Lower lobe of right lung (tissue), 2 donors: Measurements from ENCODE around the gene ASCC1. TPM values are rescaled to one million over a fixed set of nuclear protein-coding genes. Genes with fewer than 3 reads are reported as not detected.
"Not testable (repeated sequence)": the region's sequence is repeated elsewhere in the genome, so short reads cannot be mapped to it uniquely, and the experiment has no call there.

Source experiments
- ATAC-seq, 2 donors: fragments of 200-7000 bp; cut with Tn5 transposase; one replicate each; pipeline ENCODE4 v1.9.1; 2020 to 2022; ENCODE audit warnings: mild to moderate bottlenecking in 2 of 2, moderate library complexity in 2 of 2
- DNase-seq: peaks from one replicate; pipeline ENCODE4 v3.0.0-alpha.2; 2020
- H3K27ac ChIP-seq: fragments of 200-600 bp; one replicate; pipeline ENCODE4 v1.8.0; 2022
- H3K27me3 ChIP-seq: fragments of 200-600 bp; one replicate; pipeline ENCODE4 v1.8.0; 2022; ENCODE audit warnings: low read depth
- H3K36me3 ChIP-seq: fragments of 200-600 bp; one replicate; pipeline ENCODE4 v1.8.0; 2022; ENCODE audit warnings: mild to moderate bottlenecking
- H3K4me1 ChIP-seq: fragments of 200-600 bp; one replicate; pipeline ENCODE4 v1.8.0; 2022
- H3K4me3 ChIP-seq: fragments of 200-600 bp; one replicate; pipeline ENCODE4 v1.8.0; 2022; ENCODE audit warnings: mild to moderate bottlenecking
- H3K9me3 ChIP-seq: fragments of 200-600 bp; one replicate; pipeline ENCODE4 v1.8.0; 2022
- CTCF ChIP-seq: fragments of 200-600 bp; IDR thresholded peaks from one replicate; pipeline ENCODE4 v1.8.0; 2022; ENCODE audit warnings: antibody characterized with exemption, mild to moderate bottlenecking
- intact Hi-C: fragments of 100-400 bp; cut with DNase I; formaldehyde crosslinking; loops from one replicate; pipeline ENCODE4 v1.11.0; 2022
- total RNA-seq: library from RNA; stranded (reverse); fragmentation: NEBNext Ultra II Directional; extraction: Animal tissue kit (Norgen Biotek cat#: 25700); gene quantifications from one replicate; pipeline ENCODE4 v1.2.1, GENCODE V29; 2021
- donor health status: DM: no; HTN: yes; CAD: no; lungs with severe emphysema.

The ASCC1 gene
- total RNA-seq, 1 donor from 2014 or later: 23.9 TPM

GRCh38 chr10:72228318-72228751, 12.3 kb upstream of the ASCC1 start:
- intact Hi-C loops: no loop called here

GRCh38 chr10:72227826-72228225, 11.8 kb upstream of the ASCC1 start:
- no peak for DNase-seq
- ATAC-seq: no peak
- H3K36me3 ChIP-seq: peaks cover 70% of the 10 kb centered on the region
- no peaks in the 10 kb centered on the region for H3K27me3 ChIP-seq
- H3K4me1 ChIP-seq: peaks cover 44% of the 10 kb centered on the region
- TF ChIP-seq CTCF: no peak
- H3K27ac ChIP-seq: peak overlapping the region; percentile 46
- intact Hi-C loops: no loop called here
- no peaks in the 10 kb centered on the region for H3K9me3 ChIP-seq
- no peak overlapping the region for H3K4me3 ChIP-seq

More at GRCh38 chr10:72228318-72228751, 12.3 kb upstream of the ASCC1 start:
- Histone ChIP-seq H3K9me3 (no peaks in the 10 kb centered on the region), H3K27ac (peak overlapping the region; percentile 46), H3K27me3 (no peaks in the 10 kb centered on the region), H3K4me3 (no peak overlapping the region), H3K4me1 (peaks cover 39% of the 10 kb centered on the region), H3K36me3 (peaks cover 75% of the 10 kb centered on the region)
- DNase-seq: no peak
- no peak for TF ChIP-seq CTCF
- ATAC-seq: no peak

- Histone ChIP-seq H3K9me3 (no peaks in the 10 kb centered on the region), H3K4me1 (peaks cover 48% of the 10 kb centered on the region), H3K36me3 (peaks cover 58% of the 10 kb centered on the region), H3K27me3 (no peaks in the 10 kb centered on the region), H3K27ac (no peak overlapping the region), H3K4me3 (no peak overlapping the region)
- intact Hi-C loops: no loop called here
- DNase-seq (no peak), ATAC-seq (no peak)
- TF ChIP-seq CTCF: no peak
Measured at GRCh38 chr10:72226418-72227027, 10.4 kb upstream of the ASCC1 start.

- H3K9me3 ChIP-seq, intact Hi-C loops, ATAC-seq, H3K4me3 ChIP-seq, H3K27me3 ChIP-seq, DNase-seq: not testable (repeated sequence)
- peaks cover 55% of the 10 kb centered on the region for H3K36me3 ChIP-seq
- peak overlapping the region; percentile 69 for H3K27ac ChIP-seq
- H3K4me1 ChIP-seq: peaks cover 39% of the 10 kb centered on the region
Measured at GRCh38 chr10:72224191-72224590, 8.1 kb upstream of the ASCC1 start.

- Histone ChIP-seq H3K4me1 (peaks cover 40% of the 10 kb centered on the region), H3K27me3 (no peaks in the 10 kb centered on the region), H3K27ac (peak overlapping the region; percentile 69), H3K4me3 (no peak overlapping the region), H3K36me3 (peaks cover 55% of the 10 kb centered on the region), H3K9me3 (no peaks in the 10 kb centered on the region)
- intact Hi-C loops: no loop called here
- DNase-seq (no peak), ATAC-seq (peak; percentile 60 to 65)
- no peak for TF ChIP-seq CTCF
Measured at GRCh38 chr10:72223743-72224101, 7.6 kb upstream of the ASCC1 start.

- Histone ChIP-seq H3K4me3 (no peak overlapping the region), H3K27me3 (no peaks in the 10 kb centered on the region), H3K9me3 (no peaks in the 10 kb centered on the region), H3K27ac (no peak overlapping the region), H3K36me3 (peaks cover 44% of the 10 kb centered on the region), H3K4me1 (peaks cover 52% of the 10 kb centered on the region)
- DNase-seq: no peak
- no peak for TF ChIP-seq CTCF
- intact Hi-C loops: no loop called here
- ATAC-seq: no peak
Measured at GRCh38 chr10:72221278-72221677, 5.2 kb upstream of the ASCC1 start.
